Measurements from ENCODE around the gene TP53RK.

TP53RK gene

DNA sequence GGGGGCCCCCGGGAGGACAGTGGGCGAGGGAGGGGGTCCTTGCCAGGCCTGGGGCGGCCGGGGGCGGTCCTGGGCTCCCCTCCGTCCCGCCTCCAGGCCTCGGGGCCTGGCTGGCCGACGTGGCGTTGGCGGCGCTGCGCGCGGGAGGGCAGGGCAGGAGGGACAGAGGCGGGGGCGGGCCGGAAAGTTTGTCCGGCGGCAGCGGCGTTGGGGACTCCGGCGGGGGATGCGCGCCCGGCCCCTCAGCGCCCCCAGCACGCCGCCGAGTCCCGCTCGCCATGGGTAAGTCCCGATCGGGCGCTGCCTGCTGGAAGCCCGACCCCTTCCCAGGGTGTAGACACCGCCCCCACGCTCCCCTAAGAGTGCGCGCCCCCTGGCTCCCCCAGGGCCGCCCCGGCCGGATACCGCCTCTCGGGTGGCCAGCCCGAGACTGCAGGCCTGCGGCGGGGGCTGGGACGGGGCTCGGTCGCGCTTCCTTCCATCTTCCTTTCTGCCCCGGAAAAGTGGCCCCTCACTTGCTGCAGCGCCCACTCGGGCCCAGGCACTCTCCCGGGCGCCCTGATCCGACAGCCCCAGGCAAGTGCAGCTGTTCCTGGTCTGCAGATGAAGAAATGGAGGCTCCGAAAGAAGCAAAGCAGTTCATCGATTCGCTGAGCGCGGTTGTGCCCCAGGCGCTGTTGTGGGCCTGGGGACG, 20.4 kb upstream of the TP53RK start, which contains the start of gene SLC2A10:
Gene SLC2A10, plus strand, starts transcription at position 191 of the 694 bp plus-strand sequence. Its CDS starts 88 bp downstream, at position 279.
- Histone ChIP-seq H3K27me3 (ENCODE audit: control insufficient read depth in 1 of 2, insufficient read depth in 1 of 2, low read length in 2 of 2) (peaks cover 0 to 4% of the 10 kb centered on the region in 2 experiments), H3K27ac (ENCODE audit: low read length, poor library complexity, severe bottlenecking) (no peak within 1 kb of the TSS), H3K4me2 (ENCODE audit: low read length, poor library complexity, severe bottlenecking) (peak within 1 kb of the TSS; percentile 76), H2BK15ac (ENCODE audit: low read depth, poor library complexity, severe bottlenecking) (peak within 1 kb of the TSS; percentile 73), H2BK120ac (ENCODE audit: low read depth, low read length) (peak within 1 kb of the TSS; percentile 78), H3K4me3 (ENCODE audit: insufficient read depth in 1 of 2, low read depth in 1 of 2, low read length in 2 of 2) (peak within 1 kb of the TSS; percentile 53 to 89), H3K4me1 (ENCODE audit: control insufficient read depth, insufficient read depth, low read depth, low read length) (peaks cover 8% of the 10 kb centered on the region), H2BK5ac (ENCODE audit: low read depth, low read length, poor library complexity, severe bottlenecking) (no peak within 1 kb of the TSS), H3K18ac (ENCODE audit: low read depth in 1 of 2, low read length in 2 of 2) (peak within 1 kb of the TSS; percentile 74 to 95), H3K4ac (ENCODE audit: low read depth in 1 of 2, low read length in 2 of 2) (peak within 1 kb of the TSS; percentile 86 to 95), H3K9ac (ENCODE audit: low read length) (peak within 1 kb of the TSS; percentile 94), H4K91ac (ENCODE audit: low read length) (peak within 1 kb of the TSS; percentile 85), H4K8ac (ENCODE audit: low read length) (peak within 1 kb of the TSS; percentile 99), H2BK12ac (ENCODE audit: low read length in 2 of 2) (peak within 1 kb of the TSS; percentile 70 to 84), H2AFZ (ENCODE audit: low read depth, low read length) (peak within 1 kb of the TSS; percentile 93), H3K36me3 (ENCODE audit: control insufficient read depth in 1 of 2, insufficient read depth in 2 of 2, low read depth in 1 of 2, low read length in 2 of 2) (peaks cover 3 to 22% of the 10 kb centered on the region in 2 experiments), H3K79me1 (replicated peaks; ENCODE audit: low read length, poor library complexity, severe bottlenecking) (peaks cover 15% of the 10 kb centered on the region), H3K23ac (ENCODE audit: low read length in 2 of 2) (peak within 1 kb of the TSS in 1 of 2 experiments; percentile 14), H3K14ac (ENCODE audit: low read length in 2 of 2) (peak within 1 kb of the TSS in 1 of 2 experiments; percentile 89), H2AK5ac (ENCODE audit: low read length, severe bottlenecking) (no peak within 1 kb of the TSS), H3K9me3 (ENCODE audit: control insufficient read depth, low read length) (peaks cover 4% of the 10 kb centered on the region)
- peak; percentile 72 for DNase-seq
- WGBS: 1% methylated on average over 61 of the region's 67 CpGs

DNA sequence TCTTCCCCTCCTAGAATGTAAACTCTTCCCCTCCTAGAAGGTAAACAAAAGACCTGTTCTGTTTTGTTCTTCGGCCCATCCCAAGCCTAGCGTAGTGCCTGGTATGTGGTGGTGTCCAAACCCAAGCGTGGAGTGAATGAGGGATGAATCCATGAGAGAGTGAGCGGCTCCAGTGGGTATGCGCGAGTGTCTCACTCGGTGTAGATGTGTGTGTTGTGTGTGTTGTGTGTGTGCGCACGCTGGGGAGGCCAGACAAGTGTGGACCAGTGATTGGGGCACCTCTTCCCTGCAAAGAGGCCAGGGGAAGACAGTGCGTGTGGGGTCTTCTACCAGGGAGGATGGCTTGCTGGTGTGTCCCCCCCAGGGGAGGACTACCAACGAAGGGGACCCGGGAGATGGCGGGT, 19.8 kb upstream of the TP53RK start:
- H2BK120ac ChIP-seq (ENCODE audit: low read depth, low read length): peak overlapping the region; percentile 77
- peak overlapping the region; percentile 94 for H3K9ac ChIP-seq (ENCODE audit: low read length)
- H2BK12ac ChIP-seq (ENCODE audit: low read length in 2 of 2): peak overlapping the region; percentile 70 to 75
- peak overlapping the region in 1 of 2 experiments; percentile 89 for H3K14ac ChIP-seq (ENCODE audit: low read length in 2 of 2)
- peaks cover under 1 to 17% of the 10 kb centered on the region in 2 experiments for H3K36me3 ChIP-seq (ENCODE audit: control insufficient read depth in 1 of 2, insufficient read depth in 2 of 2, low read depth in 1 of 2, low read length in 2 of 2)
- peak overlapping the region; percentile 53 to 89 for H3K4me3 ChIP-seq (ENCODE audit: insufficient read depth in 1 of 2, low read depth in 1 of 2, low read length in 2 of 2)
- H2BK5ac ChIP-seq (ENCODE audit: low read depth, low read length, poor library complexity, severe bottlenecking): no peak overlapping the region
- H3K4ac ChIP-seq (ENCODE audit: low read depth in 1 of 2, low read length in 2 of 2): peak overlapping the region; percentile 86 to 95
- H3K27me3 ChIP-seq (ENCODE audit: control insufficient read depth in 1 of 2, insufficient read depth in 1 of 2, low read length in 2 of 2): peaks cover 0 to 4% of the 10 kb centered on the region in 2 experiments
- DNase-seq: no peak
- H4K91ac ChIP-seq (ENCODE audit: low read length): peak overlapping the region; percentile 85
- peak overlapping the region; percentile 74 to 93 for H3K18ac ChIP-seq (ENCODE audit: low read depth in 1 of 2, low read length in 2 of 2)
- H3K4me2 ChIP-seq (ENCODE audit: low read length, poor library complexity, severe bottlenecking): no peak overlapping the region
- peak overlapping the region in 1 of 2 experiments; percentile 14 for H3K23ac ChIP-seq (ENCODE audit: low read length in 2 of 2)
- H3K27ac ChIP-seq (ENCODE audit: low read length, poor library complexity, severe bottlenecking): no peak overlapping the region
- H2AK5ac ChIP-seq (ENCODE audit: low read length, severe bottlenecking): no peak overlapping the region
- peak overlapping the region; percentile 93 for H2AFZ ChIP-seq (ENCODE audit: low read depth, low read length)
- 56% methylated on average over 13 of the region's 13 CpGs for WGBS
- H3K4me1 ChIP-seq (ENCODE audit: control insufficient read depth, insufficient read depth, low read depth, low read length): peaks cover 8% of the 10 kb centered on the region
- peak overlapping the region; percentile 99 for H4K8ac ChIP-seq (ENCODE audit: low read length)
- peaks cover 13% of the 10 kb centered on the region for H3K79me1 ChIP-seq (replicated peaks; ENCODE audit: low read length, poor library complexity, severe bottlenecking)
- H3K9me3 ChIP-seq (ENCODE audit: control insufficient read depth, low read length): peaks cover 4% of the 10 kb centered on the region
- H2BK15ac ChIP-seq (ENCODE audit: low read depth, poor library complexity, severe bottlenecking): peak overlapping the region; percentile 73

DNA sequence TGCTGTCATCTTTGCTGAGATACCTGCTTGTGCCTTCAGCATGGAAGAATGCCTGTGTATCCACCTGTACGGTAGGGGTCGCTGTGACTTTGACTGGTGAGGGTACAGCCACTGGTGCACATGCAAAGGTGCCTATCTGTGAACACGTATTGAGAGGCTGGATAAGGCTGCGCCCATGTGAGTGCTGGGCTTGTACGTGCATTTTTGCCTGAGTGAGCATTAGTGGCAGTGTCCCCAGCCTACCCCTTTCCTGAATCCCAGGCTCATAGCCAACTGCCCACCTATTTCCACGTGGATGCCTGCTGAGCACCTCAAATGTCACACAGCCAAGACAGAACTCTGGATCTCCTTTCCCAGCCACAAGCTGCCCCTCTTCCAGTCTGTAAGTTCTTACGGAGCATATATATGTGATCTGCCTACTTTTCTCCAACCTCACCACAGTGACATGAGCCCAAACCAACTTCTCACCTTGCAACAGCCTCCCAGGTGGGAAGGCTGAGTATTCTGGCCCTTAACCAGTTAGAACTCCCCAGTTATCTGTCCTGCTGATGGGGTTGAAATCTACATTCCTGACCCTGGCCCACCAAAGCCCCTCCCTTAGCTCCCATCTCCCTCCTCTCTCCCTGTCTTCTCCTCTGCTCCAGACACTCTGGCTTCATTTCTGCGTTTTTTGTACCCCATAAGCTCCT, 19.1 kb upstream of the TP53RK start:
- 71% methylated on average over 8 of the region's 8 CpGs for WGBS

GRCh38 chr20:46706242-46706641, 17.0 kb upstream of the TP53RK start:
- H2BK15ac ChIP-seq (ENCODE audit: low read depth, poor library complexity, severe bottlenecking): no peak overlapping the region
- peaks cover 0 to 3% of the 10 kb centered on the region in 2 experiments for H3K36me3 ChIP-seq (ENCODE audit: control insufficient read depth in 1 of 2, insufficient read depth in 2 of 2, low read depth in 1 of 2, low read length in 2 of 2)

More for the DNA sequence above, 19.1 kb upstream of the TP53RK start:
- Histone ChIP-seq H3K36me3 (ENCODE audit: control insufficient read depth in 1 of 2, insufficient read depth in 2 of 2, low read depth in 1 of 2, low read length in 2 of 2) (peaks cover 0 to 14% of the 10 kb centered on the region in 2 experiments), H2AFZ (ENCODE audit: low read depth, low read length) (no peak overlapping the region), H3K79me1 (replicated peaks; ENCODE audit: low read length, poor library complexity, severe bottlenecking) (peaks cover 10% of the 10 kb centered on the region), H2AK5ac (ENCODE audit: low read length, severe bottlenecking) (no peak overlapping the region), H4K91ac (ENCODE audit: low read length) (peak overlapping the region; percentile 20), H4K8ac (ENCODE audit: low read length) (peak overlapping the region; percentile 82), H3K9me3 (ENCODE audit: control insufficient read depth, low read length) (peaks cover 4% of the 10 kb centered on the region), H3K27ac (ENCODE audit: low read length, poor library complexity, severe bottlenecking) (no peak overlapping the region), H3K23ac (ENCODE audit: low read length in 2 of 2) (no peak overlapping the region), H3K4ac (ENCODE audit: low read depth in 1 of 2, low read length in 2 of 2) (peak overlapping the region in 1 of 2 experiments; percentile 63), H2BK15ac (ENCODE audit: low read depth, poor library complexity, severe bottlenecking) (no peak overlapping the region), H2BK5ac (ENCODE audit: low read depth, low read length, poor library complexity, severe bottlenecking) (no peak overlapping the region), H3K18ac (ENCODE audit: low read depth in 1 of 2, low read length in 2 of 2) (no peak overlapping the region), H3K4me1 (ENCODE audit: control insufficient read depth, insufficient read depth, low read depth, low read length) (peaks cover 8% of the 10 kb centered on the region), H3K27me3 (ENCODE audit: control insufficient read depth in 1 of 2, insufficient read depth in 1 of 2, low read length in 2 of 2) (peaks cover 0 to 4% of the 10 kb centered on the region in 2 experiments), H3K14ac (ENCODE audit: low read length in 2 of 2) (no peak overlapping the region), H3K9ac (ENCODE audit: low read length) (no peak overlapping the region), H3K4me2 (ENCODE audit: low read length, poor library complexity, severe bottlenecking) (no peak overlapping the region), H2BK12ac (ENCODE audit: low read length in 2 of 2) (peak overlapping the region; percentile 83 to 84), H2BK120ac (ENCODE audit: low read depth, low read length) (no peak overlapping the region), H3K4me3 (ENCODE audit: insufficient read depth in 1 of 2, low read depth in 1 of 2, low read length in 2 of 2) (no peak overlapping the region)
- no peak for DNase-seq

More at GRCh38 chr20:46706242-46706641, 17.0 kb upstream of the TP53RK start:
- H3K79me1 ChIP-seq (replicated peaks; ENCODE audit: low read length, poor library complexity, severe bottlenecking): peaks cover 6% of the 10 kb centered on the region
- DNase-seq: no peak
- H2BK120ac ChIP-seq (ENCODE audit: low read depth, low read length): no peak overlapping the region
- peaks cover 4% of the 10 kb centered on the region for H3K9me3 ChIP-seq (ENCODE audit: control insufficient read depth, low read length)
- no peak overlapping the region for H2BK12ac ChIP-seq (ENCODE audit: low read length in 2 of 2)
- peaks cover 8% of the 10 kb centered on the region for H3K4me1 ChIP-seq (ENCODE audit: control insufficient read depth, insufficient read depth, low read depth, low read length)
- no peak overlapping the region for H2BK5ac ChIP-seq (ENCODE audit: low read depth, low read length, poor library complexity, severe bottlenecking)
- WGBS: 81% methylated on average over 2 of the region's 2 CpGs
- no peak overlapping the region for H2AK5ac ChIP-seq (ENCODE audit: low read length, severe bottlenecking)
- H4K8ac ChIP-seq (ENCODE audit: low read length): no peak overlapping the region
- no peak overlapping the region for H3K18ac ChIP-seq (ENCODE audit: low read depth in 1 of 2, low read length in 2 of 2)
- H3K9ac ChIP-seq (ENCODE audit: low read length): peak overlapping the region; percentile 79
- no peak overlapping the region for H2AFZ ChIP-seq (ENCODE audit: low read depth, low read length)
- no peak overlapping the region for H3K4me3 ChIP-seq (ENCODE audit: insufficient read depth in 1 of 2, low read depth in 1 of 2, low read length in 2 of 2)
- no peak overlapping the region for H3K23ac ChIP-seq (ENCODE audit: low read length in 2 of 2)
- peaks cover 0 to 4% of the 10 kb centered on the region in 2 experiments for H3K27me3 ChIP-seq (ENCODE audit: control insufficient read depth in 1 of 2, insufficient read depth in 1 of 2, low read length in 2 of 2)
- no peak overlapping the region for H3K14ac ChIP-seq (ENCODE audit: low read length in 2 of 2)
- no peak overlapping the region for H4K91ac ChIP-seq (ENCODE audit: low read length)
- H3K27ac ChIP-seq (ENCODE audit: low read length, poor library complexity, severe bottlenecking): no peak overlapping the region
- no peak overlapping the region for H3K4ac ChIP-seq (ENCODE audit: low read depth in 1 of 2, low read length in 2 of 2)
- no peak overlapping the region for H3K4me2 ChIP-seq (ENCODE audit: low read length, poor library complexity, severe bottlenecking)
